GM18526 (cell line): ENCODE data around the gene TMEM132D.

Experiments used
- POLR2A ChIP-seq: IDR thresholded peaks from 3 replicates; pipeline ENCODE4 v1.6.1; 2011; ENCODE audit not compliant: insufficient read length; ENCODE audit errors: extremely low read depth

Gene TMEM132D

DNA sequence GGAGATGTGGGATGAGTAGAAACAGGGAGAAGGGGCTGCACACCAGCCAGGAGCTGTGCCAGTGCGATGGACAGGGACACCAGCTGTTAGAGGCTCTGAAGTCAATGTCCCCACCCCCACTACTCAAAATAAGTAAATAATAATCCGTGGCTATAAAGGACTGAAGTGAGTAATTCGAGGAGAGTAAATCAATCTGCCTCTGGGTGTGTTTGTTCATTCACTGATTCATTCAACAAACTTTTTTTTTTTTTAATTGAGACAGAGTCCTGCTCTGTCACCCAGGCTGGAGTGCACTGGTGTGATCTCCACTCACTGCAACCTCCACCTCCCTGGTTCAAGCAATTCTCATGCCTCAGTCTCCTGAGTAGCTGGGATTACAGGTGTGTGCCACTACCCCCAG lies 363.6 kb downstream of the TMEM132D start:
- TF ChIP-seq POLR2A: no peak

DNA sequence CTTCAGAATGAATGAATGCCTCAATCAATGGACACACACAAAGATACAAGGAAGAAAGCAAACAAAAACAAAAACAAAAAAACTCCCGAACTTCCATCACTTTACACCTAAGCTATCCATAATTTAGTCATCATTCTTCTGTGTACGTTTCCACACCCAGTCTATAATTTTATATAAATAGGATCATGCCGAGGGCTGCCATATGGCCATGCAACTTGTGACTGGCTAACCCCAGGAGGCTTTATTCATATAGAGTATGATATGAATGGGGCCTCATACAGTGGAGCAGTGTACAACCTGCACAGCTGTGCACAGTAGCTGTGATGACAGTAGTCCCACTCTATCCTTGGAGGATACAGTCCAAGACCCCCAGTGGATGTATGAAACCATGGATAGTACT lies 365.7 kb downstream of the TMEM132D start:
- TF ChIP-seq POLR2A: no peak

DNA sequence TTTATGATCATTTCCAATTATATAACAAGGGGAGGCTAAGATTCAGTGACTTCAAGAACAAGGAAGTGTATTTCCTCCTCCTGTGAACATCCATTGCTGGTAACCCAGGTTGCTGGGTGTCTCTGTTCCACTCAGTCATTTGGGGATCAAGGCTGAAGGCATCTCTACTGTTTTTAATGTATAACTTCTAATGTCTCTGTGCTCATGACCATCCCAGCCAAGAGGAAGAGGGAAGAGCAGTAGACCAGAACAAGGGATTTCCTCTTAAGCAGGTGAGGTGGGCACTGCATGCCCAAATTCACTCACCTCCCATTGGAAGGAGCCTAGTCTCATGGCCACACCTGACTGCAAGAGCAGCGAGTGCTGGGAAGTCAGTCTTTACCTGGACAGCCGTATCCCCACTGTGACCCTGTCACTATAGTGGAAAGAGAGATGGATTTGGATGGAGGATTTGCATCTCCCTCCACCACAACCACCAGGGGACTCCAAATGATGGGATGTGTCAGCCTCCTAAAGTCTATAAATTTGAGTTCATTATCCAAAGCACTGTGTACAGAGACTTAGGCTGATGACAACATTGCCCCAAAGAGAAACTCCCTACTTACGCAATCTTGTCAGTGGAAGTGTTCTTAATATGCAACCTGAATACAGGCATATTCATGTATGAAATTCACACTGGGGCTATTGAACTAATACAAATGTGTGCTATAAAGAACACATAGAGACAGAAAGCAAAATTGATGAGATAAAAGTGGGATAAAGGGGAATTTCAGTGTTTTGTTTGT lies 368.7 kb downstream of the TMEM132D start:
- no peak for TF ChIP-seq POLR2A

DNA sequence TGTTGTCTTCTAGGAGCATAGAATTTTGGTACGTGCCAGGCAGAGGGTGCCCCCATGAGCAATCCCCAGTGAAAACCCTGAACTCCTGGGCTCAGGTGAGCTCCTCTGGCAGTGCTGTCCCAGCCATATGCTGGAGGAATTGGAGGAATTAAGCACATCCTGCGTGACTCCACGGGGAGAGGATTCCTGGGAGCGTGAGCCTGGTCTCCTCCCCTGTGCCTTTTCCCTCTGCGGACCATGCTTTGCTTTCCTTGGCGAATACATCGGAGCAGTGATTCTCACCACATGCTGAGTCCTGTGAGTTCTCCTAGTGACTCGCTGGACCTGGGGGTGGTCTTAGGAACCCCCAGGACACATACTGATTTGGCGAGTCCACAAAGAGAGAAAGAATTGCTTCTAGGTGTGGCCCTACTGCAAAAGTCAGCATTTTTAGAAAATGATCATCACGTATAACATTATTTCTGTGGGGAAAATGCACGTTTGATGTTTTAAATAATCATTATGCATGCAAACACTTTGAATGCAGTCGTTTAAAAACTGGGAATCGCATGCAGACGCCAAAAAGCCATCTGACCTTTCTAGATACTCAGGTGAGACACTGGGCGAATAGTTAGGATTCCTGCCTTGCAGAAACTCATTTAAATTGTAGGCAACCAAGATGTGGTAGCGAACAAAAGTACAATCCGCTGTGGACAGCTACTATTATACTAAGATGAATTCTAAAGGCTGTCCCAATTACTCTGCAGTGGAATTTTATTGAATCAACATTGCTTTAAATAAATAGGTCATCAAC lies 370.9 kb downstream of the TMEM132D start:
- TF ChIP-seq POLR2A: no peak

DNA sequence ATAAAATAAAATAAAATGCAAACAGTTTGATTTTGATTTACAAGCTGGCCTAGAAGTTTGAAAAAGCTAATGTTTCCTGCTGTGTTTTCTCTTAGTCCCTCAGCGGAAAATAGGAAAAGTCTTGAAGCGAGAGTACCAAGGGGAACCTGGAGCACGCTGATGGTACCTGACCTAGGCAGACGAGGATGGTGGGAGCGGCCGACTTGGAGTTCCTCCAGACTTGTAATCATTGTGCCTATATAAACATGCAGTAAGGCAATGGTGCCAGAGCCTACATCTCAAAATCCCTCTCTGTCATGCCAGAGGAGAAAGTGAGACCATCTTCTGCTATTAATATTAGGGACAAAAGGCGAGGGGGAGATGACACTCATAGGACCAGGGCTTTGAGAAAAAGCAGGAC lies 371.7 kb downstream of the TMEM132D start:
- no peak for TF ChIP-seq POLR2A

DNA sequence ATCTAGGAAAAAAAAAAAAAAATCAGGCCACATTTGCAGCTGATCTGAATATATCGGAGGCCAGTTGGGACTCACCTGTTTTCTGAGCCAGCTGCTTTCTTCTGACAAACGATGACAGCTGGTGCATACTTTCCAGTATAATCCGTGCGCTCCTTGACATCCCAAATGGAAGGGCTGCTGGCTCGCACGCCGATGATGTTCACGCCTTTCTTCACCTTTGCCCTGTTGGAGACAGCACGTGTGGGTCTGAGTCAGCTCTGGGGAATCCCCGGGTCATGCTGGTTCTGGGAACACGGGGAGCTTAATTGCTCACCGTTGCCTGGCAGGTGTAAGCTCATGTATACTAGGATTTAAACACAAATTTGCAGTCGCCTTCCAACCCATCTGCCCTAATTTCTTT lies 372.8 kb downstream of the TMEM132D start:
- TF ChIP-seq POLR2A: no peak

DNA sequence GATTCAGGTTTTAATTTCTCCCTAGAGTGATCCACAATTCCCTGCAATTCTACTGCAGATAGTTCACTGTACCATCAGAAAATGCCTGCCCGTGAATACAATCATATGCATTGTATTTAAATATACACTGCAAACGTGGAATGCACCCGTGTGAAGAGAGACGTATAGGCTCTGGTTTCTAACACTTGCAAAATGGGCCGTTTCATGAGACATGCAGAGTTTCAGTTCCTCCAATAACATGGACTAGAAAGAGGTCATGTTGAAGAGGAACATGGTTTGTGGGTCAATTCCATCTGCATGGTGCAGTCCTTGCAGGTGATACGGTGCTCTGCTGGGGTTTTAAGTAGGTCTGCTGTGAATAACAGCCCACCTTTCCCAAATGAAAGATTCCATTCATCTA lies 373.3 kb downstream of the TMEM132D start:
- no peak for TF ChIP-seq POLR2A

DNA sequence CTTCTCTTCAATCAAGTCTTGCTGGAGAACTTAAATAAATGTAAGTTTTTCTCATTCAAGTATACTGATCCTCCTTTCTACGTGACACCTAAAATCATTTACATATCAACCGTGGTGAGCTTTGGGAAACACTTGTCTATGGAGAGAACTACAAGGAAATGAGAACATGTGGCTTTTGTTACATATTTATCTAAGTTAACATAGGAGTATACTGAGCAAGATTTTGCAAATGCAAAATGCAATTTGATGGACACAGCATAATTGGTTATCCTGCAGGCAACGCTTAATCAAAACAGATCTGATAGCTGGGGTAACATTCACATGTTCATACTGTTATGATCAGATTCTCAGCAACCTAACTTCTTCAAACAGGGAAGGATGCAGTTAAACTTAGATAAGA lies 376.3 kb downstream of the TMEM132D start:
- no peak for TF ChIP-seq POLR2A

DNA sequence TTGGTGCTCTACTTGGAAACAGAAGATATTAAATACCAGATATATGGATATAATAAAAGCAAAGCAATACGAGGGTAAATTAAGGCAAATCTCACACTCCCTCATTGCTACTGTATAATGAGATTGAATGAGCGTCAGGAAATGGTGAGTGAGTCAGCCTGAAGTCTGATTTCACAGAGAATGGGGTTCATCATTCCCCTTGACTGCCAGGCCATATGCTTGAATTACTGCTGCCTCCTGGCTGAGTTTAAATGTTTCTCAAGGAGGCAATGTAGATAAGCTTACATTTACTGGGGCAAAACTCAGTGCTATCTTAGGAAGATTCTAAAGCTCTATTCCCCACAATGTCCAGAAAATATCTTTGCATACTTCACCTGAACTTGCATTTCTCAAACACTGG lies 380.2 kb downstream of the TMEM132D start:
- TF ChIP-seq POLR2A: no peak

DNA sequence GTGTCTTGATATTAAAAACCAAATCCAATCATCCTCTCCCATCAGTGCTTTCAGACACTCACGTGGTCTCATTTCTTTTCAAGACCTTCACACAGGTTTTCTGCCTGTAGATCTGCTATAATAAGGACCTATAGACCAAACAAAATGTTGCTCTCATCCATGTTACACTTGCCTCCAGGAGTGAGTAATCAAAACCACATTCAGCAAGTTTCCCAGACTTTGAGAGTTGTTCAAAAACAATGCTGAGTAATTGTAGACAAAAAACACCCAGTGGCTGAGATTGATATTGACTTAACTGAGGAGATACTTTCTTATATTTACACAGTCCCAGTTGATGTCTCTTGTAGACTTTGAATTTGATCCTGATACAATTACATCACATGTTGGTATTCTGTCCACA lies 383.1 kb downstream of the TMEM132D start:
- no peak for TF ChIP-seq POLR2A

DNA sequence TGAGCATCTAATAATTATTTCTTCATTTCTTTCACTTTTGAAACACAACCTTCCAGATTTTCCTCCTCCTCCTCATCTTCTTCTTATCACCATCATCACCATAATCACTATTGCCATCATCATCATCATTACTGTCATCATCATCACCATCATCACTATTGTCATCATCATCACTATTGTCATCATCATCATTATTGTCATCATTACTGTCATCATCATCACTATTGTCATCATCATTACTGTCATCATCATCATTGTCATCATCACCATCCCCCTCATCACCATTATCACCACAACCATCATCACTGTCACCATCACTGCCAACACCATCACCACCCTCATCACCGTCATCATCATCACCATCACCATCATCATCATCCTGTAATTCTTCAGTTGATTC lies 400.0 kb downstream of the TMEM132D start:
- TF ChIP-seq POLR2A: no peak

DNA sequence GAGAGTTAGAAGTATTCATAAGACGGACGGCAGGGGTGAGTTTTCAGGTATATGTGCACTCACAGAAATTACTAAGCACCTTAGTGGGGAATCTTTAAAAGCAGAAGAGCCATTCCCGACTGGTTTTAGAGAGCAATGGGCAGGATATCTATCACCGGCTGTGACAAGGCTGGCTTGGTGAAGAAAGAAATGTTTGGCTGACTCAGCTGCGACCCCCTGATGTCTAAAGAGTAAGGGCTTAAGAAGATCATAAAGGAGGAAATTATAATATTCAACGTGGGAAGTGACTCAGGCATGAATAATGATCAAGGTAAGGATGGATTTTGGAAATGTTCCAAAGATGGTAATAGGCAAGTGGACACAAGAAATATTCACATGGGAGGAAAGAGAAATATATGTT lies 407.6 kb downstream of the TMEM132D start:
- no peak for TF ChIP-seq POLR2A

DNA sequence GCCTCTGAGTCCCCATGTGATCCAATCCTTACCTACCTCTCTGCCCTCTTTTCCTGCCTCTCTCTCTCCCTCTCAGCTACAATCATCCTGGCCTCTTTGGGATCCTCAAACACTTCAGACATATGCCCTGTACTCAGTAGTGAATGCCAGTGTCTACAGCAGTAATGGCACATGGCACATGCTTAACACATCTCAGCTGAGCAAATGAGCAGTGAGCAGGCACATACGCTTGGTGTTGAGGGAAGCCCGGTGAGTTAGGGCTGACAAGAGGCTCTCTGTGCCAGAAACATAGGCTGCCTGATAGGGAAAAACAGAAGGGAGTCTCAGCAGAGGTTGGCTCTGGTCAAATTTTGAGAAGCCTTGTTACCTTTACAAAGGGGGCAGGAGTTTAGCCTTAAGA lies 409.1 kb downstream of the TMEM132D start:
- no peak for TF ChIP-seq POLR2A

DNA sequence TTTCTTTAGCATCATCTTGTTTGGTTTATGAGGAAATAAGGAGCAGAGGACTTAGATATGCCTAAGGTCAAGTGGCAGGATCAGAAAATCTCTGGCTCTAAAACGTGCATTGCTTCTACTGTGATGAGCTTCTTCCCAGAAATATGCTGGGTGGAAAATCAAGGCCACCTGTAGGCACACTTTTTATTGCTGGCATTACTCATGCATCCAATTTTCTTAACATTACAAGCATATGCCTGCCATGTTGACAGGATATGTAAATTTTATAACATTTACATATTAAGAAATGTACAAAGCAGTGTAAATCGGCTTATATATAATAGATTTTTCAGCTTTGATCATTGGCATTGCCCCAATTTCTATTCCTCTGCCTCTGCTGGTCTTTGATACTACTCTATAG lies 409.6 kb downstream of the TMEM132D start:
- no peak for TF ChIP-seq POLR2A

DNA sequence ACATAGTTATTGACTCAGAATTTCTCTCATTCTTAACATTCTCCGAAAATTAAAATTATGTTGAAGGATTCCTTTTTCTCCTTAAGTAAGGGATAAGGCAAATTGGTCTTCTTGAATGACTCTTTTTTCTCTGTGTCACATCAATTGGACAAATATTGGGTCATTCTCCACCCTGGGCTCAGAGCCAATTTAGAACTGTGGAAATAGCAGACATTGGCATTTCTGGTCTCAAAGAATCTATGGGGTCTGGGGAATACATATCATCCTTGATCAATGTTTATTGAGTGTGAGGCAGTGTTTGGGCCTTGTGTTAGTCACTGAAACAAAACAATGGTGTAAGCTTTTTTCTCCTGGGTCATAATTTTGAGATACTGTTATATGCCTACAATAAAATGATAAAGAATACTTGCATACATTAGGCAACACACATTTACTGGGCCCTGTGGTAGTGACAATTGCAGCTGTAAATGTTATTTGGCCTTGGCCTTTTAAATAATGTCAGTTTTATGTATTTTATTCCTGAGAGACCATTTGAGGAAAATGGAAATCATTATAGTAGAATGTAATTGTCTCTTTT lies 414.6 kb downstream of the TMEM132D start:
- TF ChIP-seq POLR2A: no peak

DNA sequence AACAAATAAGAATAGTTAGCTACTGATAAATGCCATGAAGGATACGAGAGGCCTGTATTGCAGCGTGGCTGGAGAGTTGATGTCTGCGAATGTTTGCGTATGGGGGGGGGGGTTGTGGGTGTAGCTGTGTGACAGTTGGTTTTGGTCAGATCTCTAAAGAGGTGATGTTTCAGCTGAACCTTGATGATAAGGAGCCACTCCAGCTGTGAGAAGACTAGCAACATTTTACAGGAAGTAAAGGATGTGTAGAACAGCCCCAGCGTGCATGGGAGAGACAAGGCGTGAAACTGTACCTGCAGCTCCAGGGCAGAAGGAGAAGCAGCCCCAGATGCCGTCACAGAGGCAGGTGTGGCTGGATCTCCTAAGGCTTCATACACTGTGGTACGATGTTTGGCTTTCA lies 416.9 kb downstream of the TMEM132D start:
- TF ChIP-seq POLR2A: no peak
